K562 (cell line): Measurements from ENCODE around the gene DPP4. TPM values are rescaled to one million over a fixed set of nuclear protein-coding genes. Genes with fewer than 3 reads are reported as not detected.

ENCODE experiments used
- ATAC-seq: fragments of 200-7000 bp; cut with Tn5 transposase; 3 replicates; pipeline ENCODE4 v1.9.1; 2020; ENCODE audit warnings: moderate library complexity
- BruUV-seq: library from RNA; stranded (reverse); fragments of 400-500 nt; replicated peaks from 2 replicates; lab custom pipeline; 2021; lab: Mats Ljungman, UMichigan
- CTCF ChIA-PET: fragments of 300-600 bp; formaldehyde crosslinking; extraction: SDS; loops from one replicate; lab custom pipeline; 2021; ENCODE audit warnings: low intra/inter-chr PET ratio; lab: Yijun Ruan, JAX
- POLR2A ChIA-PET: fragments of 300-600, 350-650 bp; sonication (Branson Sonifier 250); formaldehyde crosslinking; extraction: SDS; loops from one replicate; lab custom pipeline; 2021; ENCODE audit warnings: antibody characterized with exemption, inconsistent platforms; lab: Yijun Ruan, JAX
- DNase-seq, 4 experiments: peaks; one replicate each; pipeline versions ENCODE4 v3.0.0 to v3.0.0-alpha.2; 2011 to 2018; ENCODE audit warnings: low spot score in 3 of 4, mixed read lengths in 3 of 4; ENCODE audit errors: extremely low read depth in 1 of 4
- FAIRE-seq: peaks from 2 replicates; lab custom pipeline; 2011; peaks lifted over from hg19 to GRCh38; lab: Jason Lieb, UNC
- H2AFZ ChIP-seq: 2 replicates; pipeline ENCODE4 v1.6.0; 2011; ENCODE audit warnings: low read depth, low read length, control low read depth, inconsistent platforms
- H3K27ac ChIP-seq: fragments of 200-600 bp; 3 replicates; pipeline ENCODE4 v1.8.0; 2011; ENCODE audit warnings: low read depth, mild to moderate bottlenecking, control low read depth, inconsistent platforms, low read length, moderate library complexity, mixed read lengths; ENCODE audit errors: extremely low read depth
- H3K27me3 ChIP-seq, 2 experiments: fragments of 300-600 bp in 1 of 2; 2 replicates in 1 of 2; 3 replicates in 1 of 2; pipeline versions ENCODE4 v1.6.0 to v1.8.0; 2011; ENCODE audit warnings: inconsistent platforms in 2 of 2, low read length in 2 of 2, mild to moderate bottlenecking in 1 of 2, mixed read lengths in 1 of 2, moderate library complexity in 1 of 2; ENCODE audit not compliant: control insufficient read depth in 2 of 2, insufficient read depth in 2 of 2
- H3K36me3 ChIP-seq: fragments of 300-600 bp; 3 replicates; pipeline ENCODE4 v1.8.0; 2011; ENCODE audit warnings: mild to moderate bottlenecking, low read length, inconsistent platforms; ENCODE audit not compliant: control insufficient read depth, insufficient read depth
- H3K4me1 ChIP-seq, 2 experiments: fragments of 200-600 bp in 1 of 2; replicated peaks in 1 of 2; 2 replicates in 1 of 2; 3 replicates in 1 of 2; pipeline versions ENCODE4 v1.5.1 to v1.8.0; 2011; ENCODE audit warnings: inconsistent platforms in 2 of 2, low read length in 2 of 2, mild to moderate bottlenecking in 1 of 2, mixed read lengths in 1 of 2, moderate library complexity in 1 of 2; ENCODE audit not compliant: control insufficient read depth in 2 of 2, insufficient read depth in 2 of 2
- H3K4me2 ChIP-seq: 2 replicates; pipeline ENCODE4 v1.6.1; 2011; ENCODE audit warnings: low read length, control low read depth, inconsistent platforms, mixed read lengths; ENCODE audit not compliant: insufficient read depth
- H3K4me3 ChIP-seq: fragments of 200-600 bp; sonication (generic), shearing (Covaris generic); 2 replicates; pipeline ENCODE4 v1.5.1; 2016; ENCODE audit warnings: control low read depth, inconsistent platforms
- H3K79me2 ChIP-seq: fragments of 200-600 bp; 3 replicates; pipeline ENCODE4 v1.8.0; 2011; ENCODE audit warnings: low read length, inconsistent platforms; ENCODE audit not compliant: control insufficient read depth, insufficient read depth
- H3K9ac ChIP-seq, 2 experiments: 2 replicates each; pipeline versions ENCODE4 v1.6.0 to v1.6.1; 2011; ENCODE audit warnings: low read depth in 2 of 2, low read length in 2 of 2, control low read depth in 1 of 2, inconsistent platforms in 1 of 2, mild to moderate bottlenecking in 1 of 2, mixed read lengths in 1 of 2; ENCODE audit not compliant: insufficient read depth in 1 of 2
- H3K9me1 ChIP-seq: one replicate; pipeline ENCODE4 v1.6.0; 2011; ENCODE audit warnings: inconsistent platforms, mild to moderate bottlenecking, low read length, moderate library complexity; ENCODE audit not compliant: control insufficient read depth, insufficient read depth
- H3K9me3 ChIP-seq: replicated peaks from 2 replicates; pipeline ENCODE4 v1.5.1; 2011; ENCODE audit warnings: low read depth, low read length, inconsistent platforms; ENCODE audit not compliant: control insufficient read depth, insufficient read depth
- H4K20me1 ChIP-seq: replicated peaks from 2 replicates; pipeline ENCODE4 v1.6.1; 2011; ENCODE audit warnings: low read length, inconsistent platforms, mixed read lengths; ENCODE audit not compliant: control insufficient read depth, insufficient read depth
- CHD4 ChIP-seq: fragments of 200-600 bp; sonication (generic); IDR thresholded peaks from 3 replicates; pipeline ENCODE4 v1.6.1; 2012; ENCODE audit warnings: low read depth, mild to moderate bottlenecking, mixed read lengths, low read length, inconsistent platforms; ENCODE audit not compliant: insufficient read depth, insufficient replicate concordance, poor library complexity, severe bottlenecking
- CLOCK ChIP-seq: fragments of 250-450 bp; sonication (Bioruptor Pico); IDR thresholded peaks from 2 replicates; pipeline ENCODE4 v1.4.0; 2020; ENCODE audit warnings: mild to moderate bottlenecking, moderate library complexity, borderline replicate concordance
- GATAD2A ChIP-seq: fragments of 450-650 bp; IDR thresholded peaks from 2 replicates; pipeline ENCODE4 v1.6.1; 2017
- HNRNPUL1 ChIP-seq: fragments of 200-400 bp; formaldehyde crosslinking; IDR thresholded peaks from 2 replicates; pipeline ENCODE4 v1.6.1; 2017; ENCODE audit warnings: low read length
- IRF2 ChIP-seq: sonication (generic); formaldehyde crosslinking; IDR thresholded peaks from 2 replicates; pipeline ENCODE4 v1.8.1; 2022; ENCODE audit warnings: mild to moderate bottlenecking, missing genetic modification reagents
- MIER1 ChIP-seq: fragments of 450-650 bp; IDR thresholded peaks from 2 replicates; pipeline ENCODE4 v1.6.1; 2016; ENCODE audit warnings: antibody characterized with exemption, mild to moderate bottlenecking, low read depth
- MITF ChIP-seq: IDR thresholded peaks from 2 replicates; pipeline ENCODE4 v1.6.1; 2014; ENCODE audit warnings: antibody characterized with exemption
- PTTG1 ChIP-seq: fragments of 450-650 bp; IDR thresholded peaks from 2 replicates; pipeline ENCODE4 v1.6.1; 2016; ENCODE audit warnings: low read depth, mild to moderate bottlenecking, missing genetic modification characterization, missing compliant biosample characterization
- RAD21 ChIP-seq, 2 experiments: fragments of 250-450 bp in 1 of 2; fragments of 450-650 bp in 1 of 2; sonication (Bioruptor Pico) in 1 of 2; formaldehyde crosslinking in 1 of 2; IDR thresholded peaks in 1 of 2; conservative IDR thresholded peaks in 1 of 2; 2 replicates each; pipeline versions ENCODE4 v1.4.0 to v1.8.0; 2020 to 2022; ENCODE audit warnings: mild to moderate bottlenecking in 2 of 2, moderate library complexity in 1 of 2
- RBM22 ChIP-seq: fragments of 200-400 bp; formaldehyde crosslinking; IDR thresholded peaks from 2 replicates; pipeline ENCODE4 v1.6.1; 2018; ENCODE audit warnings: low read length, low read depth; ENCODE audit not compliant: poor library complexity, severe bottlenecking
- TFAM ChIP-seq: fragments of 250-450 bp; sonication (Bioruptor Pico); conservative IDR thresholded peaks from 2 replicates; pipeline ENCODE4 v1.5.0; 2021; ENCODE audit warnings: mild to moderate bottlenecking, moderate library complexity
- UBTF ChIP-seq, 2 experiments: IDR thresholded peaks; 2 replicates each; pipeline ENCODE4 v1.6.1; 2012; ENCODE audit warnings: improper control_type of control experiment in 2 of 2, low read depth in 2 of 2, low read length in 2 of 2, borderline replicate concordance in 1 of 2
- ZNF121 ChIP-seq: sonication (generic); formaldehyde crosslinking; conservative IDR thresholded peaks from 2 replicates; pipeline ENCODE4 v1.8.0; 2022; ENCODE audit warnings: missing genetic modification reagents
- ZNF124 ChIP-seq: sonication (generic); formaldehyde crosslinking; IDR thresholded peaks from 2 replicates; pipeline ENCODE4 v1.8.1; 2022; ENCODE audit warnings: missing genetic modification reagents
- ZNF354B ChIP-seq: fragments of 250-450 bp; sonication (Bioruptor Pico); IDR thresholded peaks from 2 replicates; pipeline ENCODE4 v1.4.0; 2020
- ZNF655 ChIP-seq: fragments of 250-450 bp; sonication (Bioruptor Pico); IDR thresholded peaks from 2 replicates; pipeline ENCODE4 v1.5.0; 2021
- in situ Hi-C: fragments of 300-500 bp; cut with MboI; formaldehyde crosslinking; loops from 4 replicates; pipeline ENCODE4 v1.15.0; 2018; ENCODE audit warnings: inconsistent platforms, mixed read lengths
- intact Hi-C: fragments of 100-400 bp; cut with micrococcal nuclease; formaldehyde crosslinking; loops from 2 replicates; pipeline ENCODE4 v1.14.2; 2022
- polyA plus RNA-seq, 8 experiments: library from polyadenylated mRNA; depleted of rRNA in 4 of 8; stranded (reverse) in 5 of 8; unstranded in 3 of 8; fragments of >200 nt; fragmentation: Nextera tagmentation in 2 of 8; fragmentation: Illumina TruSeq in 1 of 8; extraction: Ambion mirVana in 2 of 8; extraction: Trizol in 1 of 8; gene quantifications; 2 replicates each; pipeline versions ENCODE4 v1.2.1 to v1.2.3, GENCODE V29; 2011 to 2014; ENCODE audit warnings: inconsistent platforms in 1 of 8, missing spikeins in 1 of 8
- total RNA-seq, 7 experiments: library from RNA; depleted of rRNA in 6 of 7; stranded (reverse); fragments of >200 nt in 6 of 7; fragmentation: Illumina TruSeq in 2 of 7; extraction: Trizol in 2 of 7; gene quantifications; 2 replicates each; pipeline versions ENCODE4 v1.2.1 to v1.2.3, GENCODE V29; 2011 to 2021; ENCODE audit warnings: low replicate concordance in 1 of 7

The DPP4 gene
- total and polyA plus RNA-seq, 9 of the 15 experiments (the other 6 are each of a cell fraction or from before 2014, with no cell fraction given): 0.11 TPM; not detected in 8

GRCh38 chr2:162065767-162066166 lies 8.2 kb downstream of the DPP4 start:
- H3K9me3 ChIP-seq: no peaks in the 10 kb centered on the region; the same call in 1 of the 2 replicates
- H3K36me3 ChIP-seq: no peaks in the 10 kb centered on the region
- CTCF ChIA-PET: no interaction called here
- no peak overlapping the region for H3K27ac ChIP-seq
- H3K27me3 ChIP-seq: no peaks in the 10 kb centered on the region
- no peaks in the 10 kb centered on the region for H3K79me2 ChIP-seq
- ATAC-seq: no peak
- no peaks in the 10 kb centered on the region for H3K4me1 ChIP-seq
- no TSS peak for BruUV-seq
- no peak for FAIRE-seq
- no peak for DNase-seq
- H4K20me1 ChIP-seq: no peaks in the 10 kb centered on the region
- in situ Hi-C loops (no loop called here), intact Hi-C loops (no loop called here)
- no peak overlapping the region for H2AFZ ChIP-seq
- H3K4me3 ChIP-seq: no peak overlapping the region
- no peak overlapping the region for H3K4me2 ChIP-seq
- POLR2A ChIA-PET: interaction anchor here (0.7 kb wide), 1 partner anchor 19 kb away, joined by 3 read pairs; no protein-coding TSS in a partner anchor
- H3K9ac ChIP-seq: no peak overlapping the region
- H3K9me1 ChIP-seq: no peaks in the 10 kb centered on the region
- TF ChIP-seq GATAD2A (no peak), MITF (no peak), UBTF (IDR thresholded peaks at IDR 0.05; ENCODE audit: borderline replicate concordance in 1 of 2, low read depth in 2 of 2, low read length in 2 of 2) (no peak), IRF2 (CRISPR knock-in tag) (no peak), CLOCK (no peak), ZNF124 (CRISPR knock-in tag) (no peak), HNRNPUL1 (no peak), ZNF121 (CRISPR knock-in tag) (no peak), RAD21 (CRISPR knock-in tag; conservative IDR thresholded peaks at IDR 0.05 in 1 of 2, IDR thresholded peaks at IDR 0.05 in 1 of 2) (no peak), TFAM (no peak), RBM22 (no peak), ZNF655 (CRISPR knock-in tag) (no peak), CHD4 (no peak), PTTG1 (no peak), ZNF354B (CRISPR knock-in tag) (no peak), MIER1 (no peak)
